ENCODE data around the gene BTBD9.

Gene BTBD9

DNA sequence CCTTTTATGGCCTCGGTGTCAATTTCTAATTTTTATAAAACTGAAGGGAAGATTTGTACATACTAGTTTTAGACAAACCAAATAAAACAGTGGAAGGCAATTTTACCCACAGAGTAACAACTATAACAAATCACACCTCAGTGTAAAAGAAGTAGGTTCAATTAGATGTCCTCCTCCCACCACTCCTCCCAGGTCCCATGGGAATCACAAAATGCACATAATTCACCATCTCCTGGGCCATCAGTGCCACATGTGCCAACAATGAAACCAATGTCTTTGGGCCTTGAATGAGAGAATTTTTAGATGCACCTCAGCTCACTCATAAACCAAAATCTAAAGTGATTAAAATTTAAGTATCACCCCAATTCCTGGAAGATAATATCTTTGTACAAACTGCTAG lies 267.8 kb downstream of the BTBD9 start:
- no peak for DNase-seq (ENCODE audit: extremely low read depth, insufficient read length)
- TF ChIP-seq CTCF (IDR thresholded peaks at IDR 0.05; ENCODE audit: insufficient read depth, low read length, poor library complexity, severe bottlenecking), result no peak
- Histone ChIP-seq H3K27me3 (replicated peaks; ENCODE audit: control insufficient read depth, insufficient read depth, low read length) (no peaks in the 10 kb centered on the region), H3K36me3 (ENCODE audit: control insufficient read depth, insufficient read depth, low read length) (no peaks in the 10 kb centered on the region), H3K4me3 (replicated peaks; ENCODE audit: low read depth, low read length) (no peak overlapping the region)

- no peaks in the 10 kb centered on the region for H3K36me3 ChIP-seq (ENCODE audit: control insufficient read depth, insufficient read depth, low read length)
- TF ChIP-seq CTCF (IDR thresholded peaks at IDR 0.05; ENCODE audit: insufficient read depth, low read length, poor library complexity, severe bottlenecking), result no peak
- no peaks in the 10 kb centered on the region for H3K27me3 ChIP-seq (replicated peaks; ENCODE audit: control insufficient read depth, insufficient read depth, low read length)
- no peak for DNase-seq (ENCODE audit: extremely low read depth, insufficient read length)
- H3K4me3 ChIP-seq (replicated peaks; ENCODE audit: low read depth, low read length), result no peak overlapping the region
These were observed 268.8 kb downstream of the BTBD9 start for GRCh38 chr6:38370653-38371601.

DNA sequence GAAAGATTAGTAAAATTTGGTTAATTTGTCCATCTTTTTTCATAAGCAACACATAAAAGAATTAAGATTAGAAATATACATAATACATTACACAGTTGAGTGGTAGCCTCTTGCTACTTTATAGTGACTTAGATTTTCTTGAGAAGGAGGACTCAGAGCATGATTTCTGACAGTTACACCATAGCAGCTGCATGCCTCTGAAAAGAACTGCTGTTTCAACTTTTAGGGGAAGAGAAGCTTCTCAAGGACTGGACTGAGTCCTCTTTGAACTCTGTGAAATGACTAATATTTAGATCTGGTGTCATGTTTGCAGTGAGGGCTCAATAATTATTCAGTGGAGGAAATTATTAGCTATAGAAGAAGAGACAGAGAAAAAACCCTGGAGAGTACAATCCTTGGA lies 272.5 kb downstream of the BTBD9 start:
- TF ChIP-seq CTCF (IDR thresholded peaks at IDR 0.05; ENCODE audit: insufficient read depth, low read length, poor library complexity, severe bottlenecking), result no peak
- H3K4me3 ChIP-seq (replicated peaks; ENCODE audit: low read depth, low read length), result no peak overlapping the region
- H3K27me3 ChIP-seq (replicated peaks; ENCODE audit: control insufficient read depth, insufficient read depth, low read length), result no peaks in the 10 kb centered on the region
- DNase-seq (ENCODE audit: extremely low read depth, insufficient read length), result no peak
- H3K36me3 ChIP-seq (ENCODE audit: control insufficient read depth, insufficient read depth, low read length), result no peaks in the 10 kb centered on the region

GRCh38 chr6:38366234-38366633 lies 273.5 kb downstream of the BTBD9 start:
- Histone ChIP-seq H3K27me3 (replicated peaks; ENCODE audit: control insufficient read depth, insufficient read depth, low read length) (no peaks in the 10 kb centered on the region), H3K4me3 (replicated peaks; ENCODE audit: low read depth, low read length) (no peak overlapping the region), H3K36me3 (ENCODE audit: control insufficient read depth, insufficient read depth, low read length) (no peaks in the 10 kb centered on the region)
- TF ChIP-seq CTCF (IDR thresholded peaks at IDR 0.05; ENCODE audit: insufficient read depth, low read length, poor library complexity, severe bottlenecking), result no peak
- no peak for DNase-seq (ENCODE audit: extremely low read depth, insufficient read length)

- Histone ChIP-seq H3K4me3 (replicated peaks; ENCODE audit: low read depth, low read length) (no peak overlapping the region), H3K36me3 (ENCODE audit: control insufficient read depth, insufficient read depth, low read length) (no peaks in the 10 kb centered on the region), H3K27me3 (replicated peaks; ENCODE audit: control insufficient read depth, insufficient read depth, low read length) (no peaks in the 10 kb centered on the region)
- no peak for TF ChIP-seq CTCF (IDR thresholded peaks at IDR 0.05; ENCODE audit: insufficient read depth, low read length, poor library complexity, severe bottlenecking)
- no peak for DNase-seq (ENCODE audit: extremely low read depth, insufficient read length)
These were observed 275.0 kb downstream of the BTBD9 start for GRCh38 chr6:38364775-38365174.

Measured in GM06990 (cell line).